Heart right ventricle (tissue), 16 donors: Measurements from ENCODE around the gene UBE2D3. TPM values are rescaled to one million over a fixed set of nuclear protein-coding genes. Genes with fewer than 3 reads are reported as not detected.
"Not testable (repeated sequence)": the region's sequence is repeated elsewhere in the genome, so short reads cannot be mapped to it uniquely, and the experiment has no call there.

Experiments used
- ATAC-seq, 8 donors: fragments of 200-7000 bp; cut with Tn5 transposase; one replicate each; pipeline ENCODE4 v1.9.1; 2020; ENCODE audit warnings: mild to moderate bottlenecking in 8 of 8, moderate library complexity in 8 of 8, moderate number of reproducible peaks in 1 of 8
- DNase-seq, 2 donors: peaks; one replicate each; pipeline ENCODE4 v3.0.0-alpha.2; 2020
- H3K27ac ChIP-seq, 10 donors: fragments of 200-600 bp; sonication (generic) in 2 of 10; one replicate each; pipeline versions ENCODE4 v1.5.0 to v1.8.0; 2020 to 2022; ENCODE audit warnings: mild to moderate bottlenecking in 3 of 10
- H3K27me3 ChIP-seq, 7 donors: fragments of 200-600 bp; one replicate each; pipeline ENCODE4 v1.8.0; 2021 to 2022; ENCODE audit warnings: mild to moderate bottlenecking in 2 of 7
- H3K36me3 ChIP-seq, 9 donors: fragments of 200-600 bp; sonication (generic) in 1 of 9; one replicate each; pipeline versions ENCODE4 v1.5.0 to v1.8.0; 2020 to 2022; ENCODE audit warnings: mild to moderate bottlenecking in 2 of 9
- H3K4me1 ChIP-seq, 9 donors: fragments of 200-600 bp; sonication (generic) in 1 of 9; one replicate each; pipeline versions ENCODE4 v1.5.0 to v1.8.0; 2020 to 2022; ENCODE audit warnings: mild to moderate bottlenecking in 4 of 9
- H3K4me3 ChIP-seq, 10 donors: fragments of 200-600 bp; sonication (generic) in 2 of 10; one replicate each; pipeline versions ENCODE4 v1.5.0 to v1.8.0; 2020 to 2022; ENCODE audit warnings: mild to moderate bottlenecking in 7 of 10, moderate library complexity in 2 of 10
- H3K9me3 ChIP-seq, 11 donors: fragments of 200-600 bp in 10 of 11; sonication (generic) in 2 of 11; one replicate each; pipeline versions ENCODE4 v1.5.0 to v1.8.0; 2013 to 2022; ENCODE audit warnings: mild to moderate bottlenecking in 2 of 11, control low read depth in 1 of 11, moderate library complexity in 1 of 11
- WGBS, 2 donors: extraction: QIAGEN DNeasy Blood & Tissue Kit; methylation state at CpG; one replicate each; pipeline ENCODE4 v1.1.7; 2013; ENCODE audit warnings: inconsistent platforms in 1 of 2; 5-methylcytosine and 5-hydroxymethylcytosine counted together
- intact Hi-C, 10 donors: fragments of 100-400 bp; cut with DNase I; formaldehyde crosslinking; loops; one replicate each; pipeline versions ENCODE4 v1.11.1 to v1.14.2; 2022
- polyA plus RNA-seq, 2 donors: library from polyadenylated mRNA; stranded (reverse); fragments of 200-250 nt; gene quantifications; one replicate each; pipeline ENCODE4 v1.2.3, GENCODE V29; 2013
- total RNA-seq, 10 donors: library from RNA; stranded (reverse); fragmentation: NEBNext Ultra II Directional in 3 of 10; extraction: Animal tissue kit (Norgen Biotek cat#: 25700) in 3 of 10; gene quantifications; one replicate each; pipeline versions ENCODE4 v1.2.1 to v1.2.4, GENCODE V29; 2021 to 2023
- TF ChIP-seq, protein P1 (sequence below), 9 donors: fragments of 200-600 bp; sonication (generic) in 2 of 9; IDR thresholded peaks; one replicate each; pipeline versions ENCODE4 v1.5.0 to v1.8.0; 2021 to 2022; ENCODE audit warnings: antibody characterized with exemption in 9 of 9, mild to moderate bottlenecking in 5 of 9, moderate library complexity in 1 of 9
- donor health status: Arrhythmogenic right ventricular cardiomyopathy.
- donor health status: ischemic (EF 13 %, LVEDD 7.1; RV severe dilation, severe dysfunction).
- donor health status: healthy with polysubstance abuse.
- donor health status: DM: no; HTN: yes; CAD: no.
- donor health status: DM: no; HTN: no; CAD: no.
- donor health status: ischemic (EF 25% LVEDD 6.9; RV normal size, moderate dysfunction).
- donor health status: ischemic (EF 25% LVEDD 5.7; RV mildly dilated, moderate dysfunction).
- donor health status: healthy.
- donor health status: DM: yes; HTN: yes; CAD: no.
- donor health status: Ischemic cardiomyopathy.
- donor health status: ischemic (EF 35%, LVEDD 5.7; RV mildly dilated, moderate dysfunction).
- donor health status: nonischemic (EF 11% LVEDD 7.7; RV severe dilation, severe dysfunction).
- donor health status: DM: yes; HTN: yes; CAD: no.
- donor health status: PGD.
- donor health status: ischemic (EF 29% LVEDD 5.4; RV normal size, mild dysfunction).
- donor health status: nonischemic (EF 23%, LVEDD 6.1; RV moderate dilation, normal function).

The UBE2D3 gene
- total and polyA plus RNA-seq, 12 donors: 99.3 to 297 (median 247) TPM

- intact Hi-C loops: loop anchor here in 2 of 10 donors (10.0 kb wide), 2 partner anchors 59 to 191 kb away; partner anchors contain the start of genes MANBA (in 1 of the 2) and SLC9B1 (in 1 of the 2)
- DNase-seq: no peak
- Histone ChIP-seq H3K9me3 (no peaks in the 10 kb centered on the region), H3K27me3 (no peaks in the 10 kb centered on the region), H3K4me1 (peaks cover 3 to 67% (median 64%) of the 10 kb centered on the region in 9 donors), H3K4me3 (peak overlapping the region in 8 of 10 donors; percentile 71 to 91 (median 88)), H3K36me3 (peaks cover 0 to 36% (median 0%) of the 10 kb centered on the region in 9 donors), H3K27ac (peak overlapping the region in 4 of 10 donors; percentile 18 to 100 (median 100))
- TF ChIP-seq, protein P1, sequence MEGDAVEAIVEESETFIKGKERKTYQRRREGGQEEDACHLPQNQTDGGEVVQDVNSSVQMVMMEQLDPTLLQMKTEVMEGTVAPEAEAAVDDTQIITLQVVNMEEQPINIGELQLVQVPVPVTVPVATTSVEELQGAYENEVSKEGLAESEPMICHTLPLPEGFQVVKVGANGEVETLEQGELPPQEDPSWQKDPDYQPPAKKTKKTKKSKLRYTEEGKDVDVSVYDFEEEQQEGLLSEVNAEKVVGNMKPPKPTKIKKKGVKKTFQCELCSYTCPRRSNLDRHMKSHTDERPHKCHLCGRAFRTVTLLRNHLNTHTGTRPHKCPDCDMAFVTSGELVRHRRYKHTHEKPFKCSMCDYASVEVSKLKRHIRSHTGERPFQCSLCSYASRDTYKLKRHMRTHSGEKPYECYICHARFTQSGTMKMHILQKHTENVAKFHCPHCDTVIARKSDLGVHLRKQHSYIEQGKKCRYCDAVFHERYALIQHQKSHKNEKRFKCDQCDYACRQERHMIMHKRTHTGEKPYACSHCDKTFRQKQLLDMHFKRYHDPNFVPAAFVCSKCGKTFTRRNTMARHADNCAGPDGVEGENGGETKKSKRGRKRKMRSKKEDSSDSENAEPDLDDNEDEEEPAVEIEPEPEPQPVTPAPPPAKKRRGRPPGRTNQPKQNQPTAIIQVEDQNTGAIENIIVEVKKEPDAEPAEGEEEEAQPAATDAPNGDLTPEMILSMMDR (IDR thresholded peaks at IDR 0.05): no peak
- WGBS, 2 donors: 40 to 41% methylated on average over 4 of the region's 4 CpGs
- no peak for ATAC-seq
These were observed 3.5 kb downstream of the UBE2D3 start for GRCh38 chr4:102823897-102824296.

DNA sequence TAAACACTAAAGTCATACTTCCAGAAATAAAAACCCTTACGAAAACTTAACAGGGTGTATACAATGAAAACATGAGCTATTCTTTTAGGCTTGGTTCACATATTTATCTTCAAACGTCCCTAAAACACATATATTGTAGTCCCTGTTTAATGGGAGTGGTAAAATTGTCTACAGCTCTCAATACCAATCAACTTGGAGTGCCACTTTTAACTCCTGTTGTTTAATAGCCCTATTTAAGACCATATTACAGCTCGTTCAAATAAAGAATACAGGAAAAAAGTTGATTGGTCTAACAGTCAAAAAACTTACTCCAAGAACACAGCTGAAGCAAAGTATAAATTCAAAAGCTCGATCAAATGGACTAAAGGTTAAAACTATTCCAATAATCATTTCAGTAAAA is 3.9 kb downstream of the UBE2D3 start:
- Histone ChIP-seq H3K4me3 (peak overlapping the region in 8 of 10 donors; percentile 71 to 91 (median 88)), H3K4me1 (peaks cover 5 to 67% (median 64%) of the 10 kb centered on the region in 9 donors), H3K27me3 (no peaks in the 10 kb centered on the region), H3K27ac (peak overlapping the region in 3 of 10 donors; percentile 18 to 100 (median 99)), H3K9me3 (no peaks in the 10 kb centered on the region), H3K36me3 (peaks cover 0 to 38% (median 0%) of the 10 kb centered on the region in 9 donors)
- 21 to 27% methylated on average over 4 of the region's 4 CpGs for WGBS, 2 donors
- DNase-seq: no peak
- no peak for ATAC-seq
- intact Hi-C loops: loop anchor here in 2 of 10 donors (10.0 kb wide), 2 partner anchors 59 to 191 kb away; partner anchors contain the start of genes MANBA (in 1 of the 2) and SLC9B1 (in 1 of the 2)
- TF ChIP-seq, protein P1 (IDR thresholded peaks at IDR 0.05): no peak

DNA sequence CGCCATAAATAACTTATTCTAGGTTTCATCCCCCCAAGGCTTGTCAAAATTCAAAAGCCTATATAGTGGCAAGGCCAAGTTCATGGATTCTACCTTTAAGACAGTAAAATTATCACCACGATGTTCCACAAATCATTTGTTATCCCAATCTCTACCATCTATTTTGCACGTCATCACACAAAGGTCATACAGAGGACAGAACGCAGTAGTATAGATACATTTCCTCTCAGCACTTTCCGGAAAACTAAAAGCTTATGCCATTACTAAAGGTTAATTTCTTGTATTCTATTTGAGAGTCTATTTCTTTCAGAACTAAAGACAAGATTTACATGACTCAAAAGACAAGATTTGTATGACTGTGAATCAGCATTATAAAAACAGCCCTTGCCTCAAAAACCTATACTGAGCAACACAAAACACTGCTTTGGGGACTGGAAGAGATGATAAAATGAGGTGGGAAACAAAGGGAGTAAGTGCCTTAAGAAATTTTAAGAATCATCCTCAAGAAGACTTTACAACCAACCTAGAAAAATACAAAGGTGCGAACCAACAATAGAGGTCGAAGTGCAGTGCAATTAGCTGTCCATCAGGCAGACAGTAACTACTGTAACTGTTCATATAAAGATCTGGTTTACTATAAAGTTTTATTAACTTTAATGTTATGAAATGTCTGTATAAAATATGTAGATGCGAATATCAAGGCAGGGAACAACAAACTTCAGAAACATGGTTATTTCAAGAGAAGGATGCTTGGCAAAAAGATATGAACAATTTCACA is 7.6 kb downstream of the UBE2D3 start:
- Histone ChIP-seq H3K27ac (peak overlapping the region in 8 of 10 donors; percentile 8 to 55 (median 45)), H3K9me3 (no peaks in the 10 kb centered on the region), H3K4me3 (peak overlapping the region in 3 of 10 donors; percentile 2 to 22 (median 18)), H3K27me3 (no peaks in the 10 kb centered on the region), H3K36me3 (peaks cover 0 to 65% (median 0%) of the 10 kb centered on the region in 9 donors), H3K4me1 (peaks cover 16 to 100% (median 97%) of the 10 kb centered on the region in 9 donors)
- intact Hi-C loops: loop anchor here in 2 of 10 donors (10.0 kb wide), 2 partner anchors 55 to 195 kb away; partner anchors contain the start of genes MANBA (in 1 of the 2) and SLC9B1 (in 1 of the 2)
- ATAC-seq (no peak), DNase-seq (no peak)
- WGBS, 2 donors: 45 to 49% methylated on average over 8 of the region's 8 CpGs
- TF ChIP-seq, protein P1 (IDR thresholded peaks at IDR 0.05): no peak

GRCh38 chr4:102819100-102819499 is 8.3 kb downstream of the UBE2D3 start:
- H3K4me1 ChIP-seq: peaks cover 15 to 100% (median 95%) of the 10 kb centered on the region in 9 donors
- H3K4me3 ChIP-seq: peak overlapping the region in 2 of 10 donors; percentile 18 to 22
- intact Hi-C loops, H3K27me3 ChIP-seq, ATAC-seq, H3K9me3 ChIP-seq, DNase-seq: not testable (repeated sequence)
- WGBS, 2 donors: 88 to 91% methylated on average over 10 of the region's 10 CpGs
- H3K27ac ChIP-seq: peak overlapping the region in 5 of 10 donors; percentile 1 to 55 (median 43)
- H3K36me3 ChIP-seq: peaks cover 0 to 65% (median 0%) of the 10 kb centered on the region in 9 donors
